Measurements from ENCODE around the gene IFT43. TPM values are rescaled to one million over a fixed set of nuclear protein-coding genes. Genes with fewer than 3 reads are reported as not detected.

The IFT43 gene
- total RNA-seq, 1 experiment from 2014 or later, result 18.6 TPM

GRCh38 chr14:76088771-76089571, 103.4 kb downstream of the IFT43 start:
- DNase-seq, result no peak
- Histone ChIP-seq H3K9me3 (ENCODE audit: control insufficient read depth, low read depth, low read length) (no peaks in the 10 kb centered on the region), H3K9ac (ENCODE audit: extremely low read depth, insufficient read length, low read length) (no peak overlapping the region), H3K23ac (ENCODE audit: insufficient read length, low read depth, low read length) (no peak overlapping the region), H3K27ac (ENCODE audit: insufficient read length, low read depth, low read length) (no peak overlapping the region), H3K27me3 (ENCODE audit: insufficient read depth, low read length) (no peaks in the 10 kb centered on the region), H3K4ac (ENCODE audit: low read depth, low read length) (no peak overlapping the region), H2BK120ac (ENCODE audit: low read depth, low read length, poor library complexity, severe bottlenecking) (no peak overlapping the region), H4K20me1 (ENCODE audit: control insufficient read depth, insufficient read depth, insufficient read length) (no peaks in the 10 kb centered on the region), H2AK5ac (ENCODE audit: insufficient read length, low read length) (no peak overlapping the region), H2BK5ac (ENCODE audit: insufficient read length, low read length) (no peak overlapping the region), H4K5ac (ENCODE audit: insufficient read length, low read depth, low read length) (no peak overlapping the region), H3K4me1 (ENCODE audit: insufficient read depth, low read length) (peaks cover 13% of the 10 kb centered on the region), H3K23me2 (ENCODE audit: insufficient read length, low read depth, low read length, poor library complexity, severe bottlenecking) (no peaks in the 10 kb centered on the region), H3K79me1 (ENCODE audit: insufficient read depth, low read depth, low read length, poor library complexity, severe bottlenecking) (no peaks in the 10 kb centered on the region), H3K4me2 (ENCODE audit: insufficient read depth, insufficient read length, low read length) (no peak overlapping the region), H2BK15ac (ENCODE audit: low read depth, low read length) (no peak overlapping the region), H2BK20ac (ENCODE audit: low read depth, low read length, poor library complexity, severe bottlenecking) (no peak overlapping the region), H3T11ph (ENCODE audit: low read length) (no peak overlapping the region), H3K14ac (ENCODE audit: insufficient read depth, low read length) (peak overlapping the region; percentile 60; the same call in 1 of the 2 replicates), H3K56ac (ENCODE audit: insufficient read length, low read depth, low read length) (no peak overlapping the region), H4K8ac (replicated peaks; ENCODE audit: insufficient read length, low read depth, low read length) (peak overlapping the region; percentile 27), H3K79me2 (ENCODE audit: insufficient read depth, low read length) (no peaks in the 10 kb centered on the region), H2BK12ac (ENCODE audit: insufficient read length, low read depth, low read length) (no peak overlapping the region), H2AFZ (ENCODE audit: low read length) (no peak overlapping the region), H3K18ac (ENCODE audit: insufficient read length, low read depth, low read length) (no peak overlapping the region), H4K91ac (ENCODE audit: insufficient read length, low read depth, low read length) (no peak overlapping the region)
- H3K4me3 Mint-ChIP-seq, result no peak overlapping the region
- H3K4me1 Mint-ChIP-seq, result peaks cover 48 to 49% of the 10 kb centered on the region in 2 experiments
- H3K27ac Mint-ChIP-seq, result peak overlapping the region in 2 of 3 experiments; percentile 17 to 39; a peak in 3 of 7 replicates
- H3K9me3 Mint-ChIP-seq, result no peaks in the 10 kb centered on the region; a peak in 1 of 5 replicates
- TF ChIP-seq, protein P1, sequence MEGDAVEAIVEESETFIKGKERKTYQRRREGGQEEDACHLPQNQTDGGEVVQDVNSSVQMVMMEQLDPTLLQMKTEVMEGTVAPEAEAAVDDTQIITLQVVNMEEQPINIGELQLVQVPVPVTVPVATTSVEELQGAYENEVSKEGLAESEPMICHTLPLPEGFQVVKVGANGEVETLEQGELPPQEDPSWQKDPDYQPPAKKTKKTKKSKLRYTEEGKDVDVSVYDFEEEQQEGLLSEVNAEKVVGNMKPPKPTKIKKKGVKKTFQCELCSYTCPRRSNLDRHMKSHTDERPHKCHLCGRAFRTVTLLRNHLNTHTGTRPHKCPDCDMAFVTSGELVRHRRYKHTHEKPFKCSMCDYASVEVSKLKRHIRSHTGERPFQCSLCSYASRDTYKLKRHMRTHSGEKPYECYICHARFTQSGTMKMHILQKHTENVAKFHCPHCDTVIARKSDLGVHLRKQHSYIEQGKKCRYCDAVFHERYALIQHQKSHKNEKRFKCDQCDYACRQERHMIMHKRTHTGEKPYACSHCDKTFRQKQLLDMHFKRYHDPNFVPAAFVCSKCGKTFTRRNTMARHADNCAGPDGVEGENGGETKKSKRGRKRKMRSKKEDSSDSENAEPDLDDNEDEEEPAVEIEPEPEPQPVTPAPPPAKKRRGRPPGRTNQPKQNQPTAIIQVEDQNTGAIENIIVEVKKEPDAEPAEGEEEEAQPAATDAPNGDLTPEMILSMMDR (conservative IDR thresholded peaks at IDR 0.05), result no peak
- peaks cover 18% of the 10 kb centered on the region for H3K27me3 Mint-ChIP-seq (ENCODE audit: low read depth)
- WGBS (ENCODE audit: extremely low coverage, insufficient read length, low lambda C conversion rate), result no CpG with 5 or more reads among the region's 16 CpGs
- H3K36me3 Mint-ChIP-seq (ENCODE audit: insufficient read depth in 1 of 3, low read depth in 3 of 3), result no peaks in the 10 kb centered on the region
